ENCODE data around the gene ALS2. TPM values are rescaled to one million over a fixed set of nuclear protein-coding genes. Genes with fewer than 3 reads are reported as not detected.
A peak's percentile ranks its signal among the peaks of the same experiment; 100 is the strongest.

The ALS2 gene
- total and polyA plus RNA-seq, 4 donors, result 8.2 to 35.3 (median 15.0) TPM

DNA sequence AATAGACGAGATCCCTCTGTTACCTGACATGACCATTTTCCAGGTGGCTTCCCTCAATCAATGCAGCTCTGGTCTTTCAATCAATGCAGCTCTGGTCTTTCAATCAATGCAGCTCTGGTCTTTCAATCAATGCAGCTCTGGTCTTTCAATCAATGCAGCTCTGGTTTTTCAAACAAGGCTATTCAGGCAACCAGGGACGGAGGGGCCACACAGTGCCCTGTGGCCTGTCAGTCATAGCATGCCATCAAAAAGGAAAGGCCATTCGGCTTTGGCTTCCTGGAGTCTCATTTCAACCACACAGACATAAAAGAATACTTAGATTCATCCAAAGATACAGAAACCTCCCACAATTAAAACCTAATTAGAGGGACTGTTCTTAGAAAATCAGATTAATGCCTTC is 95.6 kb downstream of the ALS2 start:
- WGBS, result 90% methylated on average over 3 of the region's 3 CpGs
- H3K27ac ChIP-seq (ENCODE audit: low read depth in 1 of 2, low read length in 2 of 2), result no peak overlapping the region
- no peak overlapping the region for H3K4me3 ChIP-seq (ENCODE audit: low read depth in 1 of 3, low read length in 3 of 3)
- H3K9ac ChIP-seq (ENCODE audit: low read depth in 1 of 2, low read length in 2 of 2), result no peak overlapping the region
- TF ChIP-seq, protein P1, sequence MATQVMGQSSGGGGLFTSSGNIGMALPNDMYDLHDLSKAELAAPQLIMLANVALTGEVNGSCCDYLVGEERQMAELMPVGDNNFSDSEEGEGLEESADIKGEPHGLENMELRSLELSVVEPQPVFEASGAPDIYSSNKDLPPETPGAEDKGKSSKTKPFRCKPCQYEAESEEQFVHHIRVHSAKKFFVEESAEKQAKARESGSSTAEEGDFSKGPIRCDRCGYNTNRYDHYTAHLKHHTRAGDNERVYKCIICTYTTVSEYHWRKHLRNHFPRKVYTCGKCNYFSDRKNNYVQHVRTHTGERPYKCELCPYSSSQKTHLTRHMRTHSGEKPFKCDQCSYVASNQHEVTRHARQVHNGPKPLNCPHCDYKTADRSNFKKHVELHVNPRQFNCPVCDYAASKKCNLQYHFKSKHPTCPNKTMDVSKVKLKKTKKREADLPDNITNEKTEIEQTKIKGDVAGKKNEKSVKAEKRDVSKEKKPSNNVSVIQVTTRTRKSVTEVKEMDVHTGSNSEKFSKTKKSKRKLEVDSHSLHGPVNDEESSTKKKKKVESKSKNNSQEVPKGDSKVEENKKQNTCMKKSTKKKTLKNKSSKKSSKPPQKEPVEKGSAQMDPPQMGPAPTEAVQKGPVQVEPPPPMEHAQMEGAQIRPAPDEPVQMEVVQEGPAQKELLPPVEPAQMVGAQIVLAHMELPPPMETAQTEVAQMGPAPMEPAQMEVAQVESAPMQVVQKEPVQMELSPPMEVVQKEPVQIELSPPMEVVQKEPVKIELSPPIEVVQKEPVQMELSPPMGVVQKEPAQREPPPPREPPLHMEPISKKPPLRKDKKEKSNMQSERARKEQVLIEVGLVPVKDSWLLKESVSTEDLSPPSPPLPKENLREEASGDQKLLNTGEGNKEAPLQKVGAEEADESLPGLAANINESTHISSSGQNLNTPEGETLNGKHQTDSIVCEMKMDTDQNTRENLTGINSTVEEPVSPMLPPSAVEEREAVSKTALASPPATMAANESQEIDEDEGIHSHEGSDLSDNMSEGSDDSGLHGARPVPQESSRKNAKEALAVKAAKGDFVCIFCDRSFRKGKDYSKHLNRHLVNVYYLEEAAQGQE (IDR thresholded peaks at IDR 0.05), result no peak
- TF ChIP-seq, protein P2, sequence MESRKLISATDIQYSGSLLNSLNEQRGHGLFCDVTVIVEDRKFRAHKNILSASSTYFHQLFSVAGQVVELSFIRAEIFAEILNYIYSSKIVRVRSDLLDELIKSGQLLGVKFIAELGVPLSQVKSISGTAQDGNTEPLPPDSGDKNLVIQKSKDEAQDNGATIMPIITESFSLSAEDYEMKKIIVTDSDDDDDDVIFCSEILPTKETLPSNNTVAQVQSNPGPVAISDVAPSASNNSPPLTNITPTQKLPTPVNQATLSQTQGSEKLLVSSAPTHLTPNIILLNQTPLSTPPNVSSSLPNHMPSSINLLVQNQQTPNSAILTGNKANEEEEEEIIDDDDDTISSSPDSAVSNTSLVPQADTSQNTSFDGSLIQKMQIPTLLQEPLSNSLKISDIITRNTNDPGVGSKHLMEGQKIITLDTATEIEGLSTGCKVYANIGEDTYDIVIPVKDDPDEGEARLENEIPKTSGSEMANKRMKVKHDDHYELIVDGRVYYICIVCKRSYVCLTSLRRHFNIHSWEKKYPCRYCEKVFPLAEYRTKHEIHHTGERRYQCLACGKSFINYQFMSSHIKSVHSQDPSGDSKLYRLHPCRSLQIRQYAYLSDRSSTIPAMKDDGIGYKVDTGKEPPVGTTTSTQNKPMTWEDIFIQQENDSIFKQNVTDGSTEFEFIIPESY (IDR thresholded peaks at IDR 0.05), result no peak
- TF ChIP-seq TAF1 (conservative IDR thresholded peaks at IDR 0.05) (no peak), HNF4G (IDR thresholded peaks at IDR 0.05) (no peak), YY1 (IDR thresholded peaks at IDR 0.05) (no peak), RAD21 (IDR thresholded peaks at IDR 0.05) (no peak), HNF4A (conservative IDR thresholded peaks at IDR 0.05) (no peak), RXRA (IDR thresholded peaks at IDR 0.05) (no peak), SP1 (IDR thresholded peaks at IDR 0.05) (no peak), FOXA1 (IDR thresholded peaks at IDR 0.05) (no peak)
- TF ChIP-seq, protein P3, sequence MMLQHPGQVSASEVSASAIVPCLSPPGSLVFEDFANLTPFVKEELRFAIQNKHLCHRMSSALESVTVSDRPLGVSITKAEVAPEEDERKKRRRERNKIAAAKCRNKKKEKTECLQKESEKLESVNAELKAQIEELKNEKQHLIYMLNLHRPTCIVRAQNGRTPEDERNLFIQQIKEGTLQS (IDR thresholded peaks at IDR 0.05), result no peak
- H3K27me3 ChIP-seq (ENCODE audit: control insufficient read depth in 4 of 4, insufficient read depth in 4 of 4, low read length in 3 of 4), result no peaks in the 10 kb centered on the region
- no peaks in the 10 kb centered on the region for H3K4me1 ChIP-seq (ENCODE audit: control insufficient read depth in 4 of 4, insufficient read depth in 4 of 4, low read length in 3 of 4)
- DNase-seq (ENCODE audit: low spot score), result no peak
- no peaks in the 10 kb centered on the region for H3K9me3 ChIP-seq (ENCODE audit: control insufficient read depth in 4 of 4, low read length in 3 of 4)
- no peaks in the 10 kb centered on the region for H3K36me3 ChIP-seq (ENCODE audit: control insufficient read depth in 4 of 4, insufficient read depth in 3 of 4, low read depth in 1 of 4, low read length in 3 of 4)

DNA sequence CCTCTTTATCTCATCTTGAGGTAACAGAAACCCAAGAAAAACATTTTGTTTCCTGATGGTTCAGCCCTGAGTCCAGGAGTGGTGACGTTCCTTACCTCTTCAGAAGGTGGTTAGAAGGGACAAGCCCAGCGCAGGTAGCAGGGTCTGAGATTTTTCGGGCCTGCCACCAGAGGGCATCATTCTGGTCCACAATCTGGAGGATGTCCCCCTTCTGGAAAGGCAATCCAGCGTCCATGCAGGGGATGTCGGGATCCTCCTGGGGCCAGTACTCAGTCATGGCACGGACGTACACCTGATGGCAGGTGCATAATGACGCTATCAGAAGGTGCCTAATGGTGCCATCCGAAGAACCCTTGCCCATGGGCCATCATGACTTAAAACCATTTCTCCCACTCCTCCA is 100.0 kb downstream of the ALS2 start:
- no peaks in the 10 kb centered on the region for H3K36me3 ChIP-seq (ENCODE audit: control insufficient read depth in 4 of 4, insufficient read depth in 3 of 4, low read depth in 1 of 4, low read length in 3 of 4)
- H3K9me3 ChIP-seq (ENCODE audit: control insufficient read depth in 4 of 4, low read length in 3 of 4), result no peaks in the 10 kb centered on the region
- no peak overlapping the region for H3K9ac ChIP-seq (ENCODE audit: low read depth in 1 of 2, low read length in 2 of 2)
- peak; percentile 37 for DNase-seq (ENCODE audit: low spot score)
- no peaks in the 10 kb centered on the region for H3K4me1 ChIP-seq (ENCODE audit: control insufficient read depth in 4 of 4, insufficient read depth in 4 of 4, low read length in 3 of 4)
- 60% methylated on average over 9 of the region's 9 CpGs for WGBS
- TF ChIP-seq HNF4G (IDR thresholded peaks at IDR 0.05) (no peak), GABPA (IDR thresholded peaks at IDR 0.05 in 1 of 2, conservative IDR thresholded peaks at IDR 0.05 in 1 of 2) (no peak), RXRA (IDR thresholded peaks at IDR 0.05) (no peak), JUND (IDR thresholded peaks at IDR 0.05) (no peak), RAD21 (IDR thresholded peaks at IDR 0.05) (peak in 1 of 2 donors; percentile 8), SP1 (IDR thresholded peaks at IDR 0.05) (no peak)
- TF ChIP-seq, protein P4, sequence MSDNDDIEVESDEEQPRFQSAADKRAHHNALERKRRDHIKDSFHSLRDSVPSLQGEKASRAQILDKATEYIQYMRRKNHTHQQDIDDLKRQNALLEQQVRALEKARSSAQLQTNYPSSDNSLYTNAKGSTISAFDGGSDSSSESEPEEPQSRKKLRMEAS (IDR thresholded peaks at IDR 0.05), result no peak
- TF ChIP-seq, protein P5, sequence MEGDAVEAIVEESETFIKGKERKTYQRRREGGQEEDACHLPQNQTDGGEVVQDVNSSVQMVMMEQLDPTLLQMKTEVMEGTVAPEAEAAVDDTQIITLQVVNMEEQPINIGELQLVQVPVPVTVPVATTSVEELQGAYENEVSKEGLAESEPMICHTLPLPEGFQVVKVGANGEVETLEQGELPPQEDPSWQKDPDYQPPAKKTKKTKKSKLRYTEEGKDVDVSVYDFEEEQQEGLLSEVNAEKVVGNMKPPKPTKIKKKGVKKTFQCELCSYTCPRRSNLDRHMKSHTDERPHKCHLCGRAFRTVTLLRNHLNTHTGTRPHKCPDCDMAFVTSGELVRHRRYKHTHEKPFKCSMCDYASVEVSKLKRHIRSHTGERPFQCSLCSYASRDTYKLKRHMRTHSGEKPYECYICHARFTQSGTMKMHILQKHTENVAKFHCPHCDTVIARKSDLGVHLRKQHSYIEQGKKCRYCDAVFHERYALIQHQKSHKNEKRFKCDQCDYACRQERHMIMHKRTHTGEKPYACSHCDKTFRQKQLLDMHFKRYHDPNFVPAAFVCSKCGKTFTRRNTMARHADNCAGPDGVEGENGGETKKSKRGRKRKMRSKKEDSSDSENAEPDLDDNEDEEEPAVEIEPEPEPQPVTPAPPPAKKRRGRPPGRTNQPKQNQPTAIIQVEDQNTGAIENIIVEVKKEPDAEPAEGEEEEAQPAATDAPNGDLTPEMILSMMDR (IDR thresholded peaks at IDR 0.05; ENCODE audit: low read depth, low read length, missing input control), result peak; percentile 10
- H3K4me3 ChIP-seq (ENCODE audit: low read depth in 1 of 3, low read length in 3 of 3), result no peak overlapping the region
- no peaks in the 10 kb centered on the region for H3K27me3 ChIP-seq (ENCODE audit: control insufficient read depth in 4 of 4, insufficient read depth in 4 of 4, low read length in 3 of 4)
- no peak overlapping the region for H3K27ac ChIP-seq (ENCODE audit: low read depth in 1 of 2, low read length in 2 of 2)
